OCI-LY1 (cell line): ENCODE measurements around the gene COX10.

ENCODE experiments used
- EZH2 ChIP-seq: fragments of 200-600 bp; sonication (generic), shearing (Covaris generic); IDR thresholded peaks from 2 replicates; pipeline ENCODE4 v1.8.0; 2017; ENCODE audit warnings: borderline replicate concordance, mixed run types, mild to moderate bottlenecking, antibody characterized with exemption, low read length, moderate library complexity, mixed read lengths
- TF ChIP-seq, protein P1 (sequence below): fragments of 200-600 bp; sonication (generic), shearing (Covaris generic); IDR thresholded peaks from 2 replicates; pipeline ENCODE4 v1.5.1; 2017; ENCODE audit warnings: mild to moderate bottlenecking, antibody characterized with exemption, low read length, moderate library complexity, mixed read lengths

DNA sequence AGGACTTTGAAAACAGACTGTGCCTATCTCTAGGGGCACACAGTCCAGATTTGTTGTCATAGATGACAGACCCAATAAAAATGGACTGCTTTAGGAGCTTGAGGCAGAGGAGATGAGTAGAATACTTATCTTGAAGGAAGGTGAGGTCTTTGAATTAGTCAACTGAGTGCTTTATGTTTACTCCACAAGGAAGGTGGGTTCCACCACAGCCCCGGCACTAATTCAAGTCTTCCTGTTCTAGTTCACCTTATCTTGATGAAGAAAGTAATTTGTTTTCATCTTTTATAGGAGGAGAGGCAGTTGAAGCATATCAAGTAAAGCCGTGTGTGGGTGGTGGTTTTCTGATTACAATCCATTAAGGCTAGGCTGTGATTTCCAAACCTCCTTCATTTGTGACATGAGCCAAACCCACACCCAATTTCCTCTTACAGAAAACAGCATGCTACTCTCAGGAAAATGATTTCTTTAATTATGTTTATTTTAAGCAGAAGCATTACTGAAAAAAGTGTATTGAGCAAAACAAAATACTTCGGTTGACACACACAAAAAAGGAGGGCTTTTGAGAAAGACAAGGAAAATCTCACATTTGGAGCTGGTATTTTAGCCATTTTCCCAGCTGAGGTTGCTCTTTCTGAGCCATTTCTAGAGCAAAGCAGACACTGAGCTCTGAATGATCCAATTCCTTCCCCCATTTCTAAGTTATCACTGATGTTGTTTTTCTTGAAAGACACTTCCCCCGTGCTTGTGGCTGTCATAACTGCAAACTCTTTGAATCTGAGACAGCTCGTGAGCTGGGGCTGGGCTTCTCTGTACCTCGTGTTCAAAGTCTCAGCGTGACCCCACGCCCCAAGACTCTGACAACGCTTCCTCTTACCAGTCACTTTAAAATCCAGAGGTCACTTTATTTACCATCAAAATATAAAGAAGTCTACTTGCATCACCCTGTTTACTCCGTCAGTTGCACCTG is 132.0 kb downstream of the COX10 start:
- TF ChIP-seq, protein P1, sequence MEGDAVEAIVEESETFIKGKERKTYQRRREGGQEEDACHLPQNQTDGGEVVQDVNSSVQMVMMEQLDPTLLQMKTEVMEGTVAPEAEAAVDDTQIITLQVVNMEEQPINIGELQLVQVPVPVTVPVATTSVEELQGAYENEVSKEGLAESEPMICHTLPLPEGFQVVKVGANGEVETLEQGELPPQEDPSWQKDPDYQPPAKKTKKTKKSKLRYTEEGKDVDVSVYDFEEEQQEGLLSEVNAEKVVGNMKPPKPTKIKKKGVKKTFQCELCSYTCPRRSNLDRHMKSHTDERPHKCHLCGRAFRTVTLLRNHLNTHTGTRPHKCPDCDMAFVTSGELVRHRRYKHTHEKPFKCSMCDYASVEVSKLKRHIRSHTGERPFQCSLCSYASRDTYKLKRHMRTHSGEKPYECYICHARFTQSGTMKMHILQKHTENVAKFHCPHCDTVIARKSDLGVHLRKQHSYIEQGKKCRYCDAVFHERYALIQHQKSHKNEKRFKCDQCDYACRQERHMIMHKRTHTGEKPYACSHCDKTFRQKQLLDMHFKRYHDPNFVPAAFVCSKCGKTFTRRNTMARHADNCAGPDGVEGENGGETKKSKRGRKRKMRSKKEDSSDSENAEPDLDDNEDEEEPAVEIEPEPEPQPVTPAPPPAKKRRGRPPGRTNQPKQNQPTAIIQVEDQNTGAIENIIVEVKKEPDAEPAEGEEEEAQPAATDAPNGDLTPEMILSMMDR = no peak
- TF ChIP-seq EZH2 = no peak
